M059J (cell line): ENCODE results near the gene ARPP19. TPM values are rescaled to one million over a fixed set of nuclear protein-coding genes. Genes with fewer than 3 reads are reported as not detected.
"Not testable (repeated sequence)": the region's sequence is repeated elsewhere in the genome, so short reads cannot be mapped to it uniquely, and the experiment has no call there.

Experiments
- DNase-seq: peaks from one replicate; pipeline ENCODE4 v3.0.0-alpha.2; 2012; ENCODE audit warnings: low read depth
- total RNA-seq: library from RNA; depleted of rRNA; stranded (reverse); fragments of >200 nt; shearing (Covaris generic); gene quantifications from 2 replicates; pipeline ENCODE4 v1.2.3, GENCODE V29; 2014; rRNA removed

ARPP19 gene
- total RNA-seq, 1 experiment from 2014 or later, result 133 TPM

- no peak for DNase-seq
These were observed 54.3 kb downstream of the ARPP19 start for GRCh38 chr15:52514482-52514881.

GRCh38 chr15:52512869-52513268 lies 56.0 kb downstream of the ARPP19 start:
- not testable (repeated sequence) for DNase-seq

- DNase-seq, result no peak
These were observed 57.7 kb downstream of the ARPP19 start for GRCh38 chr15:52511084-52511483.

GRCh38 chr15:52509500-52510245 lies 59.2 kb downstream of the ARPP19 start:
- DNase-seq, result no peak

- DNase-seq, result no peak
These were observed 62.3 kb downstream of the ARPP19 start for GRCh38 chr15:52506549-52506948.

- no peak for DNase-seq
These were observed 63.7 kb downstream of the ARPP19 start for GRCh38 chr15:52505151-52505550.

GRCh38 chr15:52503788-52504496 lies 64.9 kb downstream of the ARPP19 start:
- no peak for DNase-seq

- DNase-seq, result no peak
These were observed 66.2 kb downstream of the ARPP19 start for GRCh38 chr15:52502608-52503007.

GRCh38 chr15:52499506-52499905 lies 69.3 kb downstream of the ARPP19 start:
- DNase-seq, result no peak

- no peak for DNase-seq
These were observed 70.1 kb downstream of the ARPP19 start for GRCh38 chr15:52498706-52499105.

Other genes with a start within 250 kb of the ARPP19 start
- 14.7 and 23.6 TPM in 2 replicates for gene MYO5A, start 40.1 kb downstream of the ARPP19 start, total RNA-seq
- gene ATOSA, start 110.4 kb upstream of the ARPP19 start, total RNA-seq, result 11.3 and 13.2 TPM in 2 replicates
- 0.07 and 1.1 TPM in 2 replicates for gene ONECUT1, start 221.3 kb upstream of the ARPP19 start, total RNA-seq